Cardiac fibroblast (primary cell): ENCODE data around the gene HOXB8.

ENCODE experiments used
- DNase-seq, 2 donors: peaks; one replicate each; pipeline versions ENCODE4 v3.0.0 to v3.0.0-alpha.2; 2010; ENCODE audit warnings: low read depth in 2 of 2
- H3K4me3 ChIP-seq, 2 donors: replicated peaks in 1 of 2; 1 replicate in 1 of 2; 2 replicates in 1 of 2; pipeline ENCODE4 v1.5.1; 2011; ENCODE audit warnings: low read depth in 2 of 2, low read length in 2 of 2, mild to moderate bottlenecking in 2 of 2, moderate library complexity in 1 of 2
- TF ChIP-seq, protein P1 (sequence below): IDR thresholded peaks from one replicate; pipeline ENCODE4 v1.5.1; 2011; ENCODE audit warnings: low read depth, mild to moderate bottlenecking, low read length, inconsistent platforms

HOXB8 gene

DNA sequence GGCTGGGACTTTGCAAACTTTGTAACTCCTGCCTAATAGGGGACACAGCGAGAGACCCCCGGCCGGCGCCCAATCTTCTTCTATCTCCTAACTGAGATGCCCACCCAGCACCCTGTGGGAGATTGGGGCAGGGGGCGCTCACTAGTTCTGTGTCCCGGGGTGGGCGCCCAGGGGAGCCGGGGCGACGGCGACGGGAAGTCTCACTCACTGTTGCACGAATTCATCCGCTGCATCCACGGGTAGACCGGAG, 17.6 kb downstream of the HOXB8 start:
- TF ChIP-seq, protein P1, sequence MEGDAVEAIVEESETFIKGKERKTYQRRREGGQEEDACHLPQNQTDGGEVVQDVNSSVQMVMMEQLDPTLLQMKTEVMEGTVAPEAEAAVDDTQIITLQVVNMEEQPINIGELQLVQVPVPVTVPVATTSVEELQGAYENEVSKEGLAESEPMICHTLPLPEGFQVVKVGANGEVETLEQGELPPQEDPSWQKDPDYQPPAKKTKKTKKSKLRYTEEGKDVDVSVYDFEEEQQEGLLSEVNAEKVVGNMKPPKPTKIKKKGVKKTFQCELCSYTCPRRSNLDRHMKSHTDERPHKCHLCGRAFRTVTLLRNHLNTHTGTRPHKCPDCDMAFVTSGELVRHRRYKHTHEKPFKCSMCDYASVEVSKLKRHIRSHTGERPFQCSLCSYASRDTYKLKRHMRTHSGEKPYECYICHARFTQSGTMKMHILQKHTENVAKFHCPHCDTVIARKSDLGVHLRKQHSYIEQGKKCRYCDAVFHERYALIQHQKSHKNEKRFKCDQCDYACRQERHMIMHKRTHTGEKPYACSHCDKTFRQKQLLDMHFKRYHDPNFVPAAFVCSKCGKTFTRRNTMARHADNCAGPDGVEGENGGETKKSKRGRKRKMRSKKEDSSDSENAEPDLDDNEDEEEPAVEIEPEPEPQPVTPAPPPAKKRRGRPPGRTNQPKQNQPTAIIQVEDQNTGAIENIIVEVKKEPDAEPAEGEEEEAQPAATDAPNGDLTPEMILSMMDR = no peak
- H3K4me3 ChIP-seq = peak overlapping the region in 1 of 2 donors; percentile 41
- DNase-seq = no peak

DNA sequence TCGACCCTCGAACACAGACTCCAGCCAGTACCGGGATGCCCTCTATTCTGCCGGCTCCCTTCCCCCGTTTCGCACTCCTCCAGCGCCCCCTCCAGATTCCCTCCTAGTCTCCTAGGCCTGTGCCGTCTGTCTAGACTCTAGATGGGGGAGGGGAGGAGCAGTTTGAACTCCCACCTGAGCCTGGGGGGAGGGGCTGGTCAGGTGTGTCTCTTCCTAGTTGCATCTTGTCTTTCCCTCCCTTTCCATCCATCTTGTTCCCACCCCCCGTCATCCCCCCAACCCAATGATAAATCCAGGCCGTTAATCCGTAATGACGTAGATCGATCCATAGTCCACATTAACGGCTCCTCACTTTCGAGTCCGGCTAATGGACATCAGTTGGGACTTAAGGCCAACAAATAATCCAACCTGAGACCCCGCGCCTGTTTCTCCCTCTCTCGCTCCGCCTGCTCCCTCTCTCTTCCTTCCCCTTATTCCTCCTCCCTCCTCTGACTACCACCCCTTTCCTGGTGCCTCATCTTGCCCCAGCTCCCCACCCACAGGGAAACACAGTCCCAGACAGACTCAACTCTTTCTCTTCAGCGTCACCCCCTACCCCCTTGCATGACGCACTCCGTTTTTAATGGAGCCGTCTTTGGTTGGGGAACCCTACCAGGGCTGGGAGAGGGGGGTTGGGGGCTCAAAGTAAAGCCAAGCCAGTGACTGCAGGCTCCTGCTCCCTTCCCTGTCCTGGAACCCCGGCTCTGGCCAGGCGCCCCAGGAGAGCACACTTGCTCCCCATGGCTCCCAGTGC, 18.2 kb downstream of the HOXB8 start:
- TF ChIP-seq, protein P1 = no peak
- no peak for DNase-seq
- no peak overlapping the region for H3K4me3 ChIP-seq

DNA sequence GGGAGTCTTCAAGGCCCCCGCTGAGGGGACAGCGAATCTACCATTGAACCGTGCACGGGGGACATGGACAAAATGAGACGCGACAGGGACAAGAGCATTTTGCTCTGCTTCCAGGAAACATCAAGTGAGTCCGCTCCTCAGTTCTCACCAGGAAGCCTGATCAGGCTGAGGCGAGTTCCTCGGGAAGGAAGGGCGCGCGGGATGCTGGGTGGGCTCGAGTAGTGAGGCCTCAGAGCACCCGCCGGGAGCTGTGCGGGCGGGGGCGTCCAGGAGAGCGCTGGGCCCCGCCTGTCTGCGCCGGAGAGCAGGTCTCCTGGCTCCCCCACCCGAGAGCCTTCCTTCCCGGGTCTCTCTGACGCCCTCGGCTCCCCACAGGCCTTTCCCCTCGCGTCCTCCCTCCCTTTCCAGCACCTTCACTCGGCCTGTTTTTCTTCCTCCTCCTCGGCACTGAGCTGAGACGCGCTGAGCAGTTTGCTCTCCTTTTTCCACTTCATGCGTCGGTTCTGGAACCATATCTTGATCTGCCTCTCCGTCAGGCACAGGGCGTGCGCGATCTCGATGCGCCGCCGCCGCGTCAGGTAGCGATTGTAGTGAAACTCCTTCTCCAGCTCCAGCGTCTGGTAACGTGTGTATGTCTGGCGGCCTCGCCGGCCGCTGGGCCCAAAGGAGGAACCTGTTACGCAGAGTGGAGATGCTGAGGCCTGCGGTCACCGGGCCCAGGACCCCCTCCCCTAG, 18.9 kb downstream of the HOXB8 start:
- no peak overlapping the region for H3K4me3 ChIP-seq
- no peak for DNase-seq

DNA sequence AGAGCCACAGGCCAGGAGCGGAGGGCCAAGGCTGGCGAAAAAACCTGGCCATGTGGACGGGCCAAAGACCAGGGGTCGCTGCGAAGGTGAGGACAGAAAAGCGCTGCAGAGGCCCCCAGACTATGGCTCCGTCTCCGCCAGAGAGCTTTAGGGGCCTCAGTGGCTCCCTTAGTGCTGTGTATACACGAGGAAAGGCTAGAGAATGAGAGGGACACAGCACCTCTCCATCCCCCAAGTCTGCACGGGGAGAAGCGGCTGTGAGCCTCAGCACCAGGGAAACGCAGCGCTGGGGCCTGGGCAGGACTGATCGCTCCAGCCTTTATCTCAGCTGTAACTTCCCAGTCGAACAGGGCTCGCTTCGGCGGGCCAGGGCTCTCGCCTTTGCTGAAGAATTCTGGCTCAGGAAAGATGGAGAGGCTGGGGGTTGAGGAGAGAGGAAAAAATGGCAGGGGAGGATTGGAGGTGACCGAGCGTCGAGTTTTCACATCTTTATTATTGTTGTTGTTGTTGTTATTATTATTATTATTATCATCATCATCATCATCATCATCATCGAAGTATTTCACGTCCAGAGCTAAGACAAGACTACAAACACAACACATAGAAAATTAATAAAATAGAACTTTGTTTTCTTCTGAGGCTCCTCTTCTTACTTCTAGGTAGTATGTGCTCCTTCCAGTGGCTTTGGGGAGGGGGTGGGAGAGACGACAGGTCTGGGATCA, 19.7 kb downstream of the HOXB8 start:
- no peak for DNase-seq
- no peak overlapping the region for H3K4me3 ChIP-seq
- TF ChIP-seq, protein P1 = no peak

More for the DNA sequence above, 18.9 kb downstream of the HOXB8 start:
- TF ChIP-seq, protein P1 = no peak

DNA sequence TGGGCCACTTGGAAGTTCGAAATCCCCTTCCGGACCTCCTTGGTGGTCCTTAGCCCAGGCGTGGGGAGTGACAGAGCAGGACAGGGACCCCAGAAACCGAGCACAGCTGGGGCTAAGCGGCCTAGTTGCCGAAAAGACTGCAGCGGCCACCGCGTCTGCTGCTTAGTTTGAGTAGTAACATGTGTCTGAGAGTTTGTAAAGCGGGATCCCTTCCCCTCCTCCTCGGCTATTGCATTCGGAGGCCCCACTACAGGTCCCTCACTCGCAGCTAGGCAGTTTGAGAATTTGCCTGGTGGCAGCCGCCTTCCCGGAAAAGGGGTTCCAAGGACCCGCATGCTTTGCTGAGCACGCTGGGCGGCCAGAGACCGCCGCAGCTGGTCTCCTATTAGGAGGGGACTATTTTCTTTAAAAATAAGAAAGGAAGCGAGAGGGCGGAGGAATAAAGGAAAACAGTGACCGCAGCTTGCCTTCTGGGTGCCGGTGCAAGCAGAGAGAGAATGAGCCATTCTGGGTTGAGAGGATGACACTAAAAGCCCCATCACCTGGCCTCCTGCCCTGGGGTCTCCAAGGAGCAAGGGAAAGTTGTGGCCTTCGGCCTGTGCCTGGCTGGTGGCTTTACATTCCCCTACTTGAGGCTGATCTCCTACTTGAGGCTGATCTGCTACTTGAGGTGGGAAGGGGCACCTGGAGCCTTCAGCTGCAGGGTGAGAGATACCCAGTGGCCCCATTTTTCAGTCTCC, 20.4 kb downstream of the HOXB8 start:
- TF ChIP-seq, protein P1 = no peak
- no peak overlapping the region for H3K4me3 ChIP-seq
- DNase-seq = no peak

DNA sequence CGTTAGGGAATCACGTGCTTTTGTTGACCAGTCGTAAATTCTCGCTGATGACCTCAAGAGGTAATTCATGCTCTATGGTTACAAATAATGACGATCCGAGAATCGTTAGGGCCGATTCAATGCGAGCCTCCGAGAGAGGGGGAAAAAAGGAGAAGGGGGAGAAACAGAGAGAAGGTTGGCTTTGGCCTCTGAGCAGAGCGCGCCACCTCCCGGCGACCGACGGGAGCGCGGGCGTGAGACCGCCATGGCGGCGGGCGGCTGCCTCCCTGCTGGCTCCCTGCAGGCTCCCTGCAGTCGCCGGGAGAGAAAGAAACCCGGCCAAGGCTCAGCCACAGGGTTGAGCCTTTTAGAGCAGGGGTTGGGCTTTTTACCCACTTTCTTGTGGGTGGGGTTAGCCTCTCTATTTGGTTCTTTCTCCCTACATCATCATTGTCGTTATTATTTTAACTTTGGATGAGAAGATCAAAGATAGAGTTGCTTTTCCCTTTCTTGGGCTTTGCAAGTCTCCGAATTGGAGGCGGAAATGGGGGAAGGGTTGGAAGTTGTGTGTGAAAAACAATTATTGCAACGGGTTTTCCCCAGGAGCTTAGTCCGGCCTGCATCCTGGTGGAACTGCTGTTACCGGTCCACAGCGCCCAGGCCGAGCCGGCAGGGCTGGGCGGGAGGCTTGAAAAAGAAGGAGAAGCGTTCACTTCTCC, 21.1 kb downstream of the HOXB8 start:
- peak overlapping the region in 1 of 2 donors; percentile 24 for H3K4me3 ChIP-seq
- DNase-seq = peak; percentile 73 to 75
- TF ChIP-seq, protein P1 = peak; percentile 81
